HepG2 (cell line): ENCODE measurements around the gene RNU4-1. TPM values are rescaled to one million over a fixed set of nuclear protein-coding genes. Genes with fewer than 3 reads are reported as not detected.

Experiments used
- ATAC-seq: fragments of 200-7000 bp; cut with Tn5 transposase; 3 replicates; pipeline ENCODE4 v1.9.1; 2020; ENCODE audit warnings: mild to moderate bottlenecking, moderate library complexity
- BruUV-seq: library from RNA; stranded (reverse); fragments of 400-500 nt; replicated peaks from 2 replicates; lab custom pipeline; 2021; lab: Mats Ljungman, UMichigan
- CTCF ChIA-PET: fragments of 300-600 bp; formaldehyde crosslinking; extraction: SDS; loops from one replicate; lab custom pipeline; 2021; ENCODE audit warnings: low total read pairs, inconsistent platforms, low intra/inter-chr PET ratio; lab: Yijun Ruan, JAX
- POLR2A ChIA-PET: fragments of 350-600 bp; sonication (Branson Sonifier 250); formaldehyde crosslinking; loops from one replicate; lab custom pipeline; 2020; ENCODE audit warnings: antibody characterized with exemption, inconsistent platforms; lab: Yijun Ruan, JAX
- DNase-seq: peaks from one replicate; pipeline ENCODE4 v3.0.0-alpha.2; 2015; ENCODE audit warnings: low spot score
- FAIRE-seq: peaks from 3 replicates; lab custom pipeline; 2011; peaks lifted over from hg19 to GRCh38; lab: Jason Lieb, UNC
- H2AFZ ChIP-seq: one replicate; pipeline ENCODE4 v1.6.1; 2011; ENCODE audit warnings: low read length, inconsistent platforms
- H3K27ac ChIP-seq: fragments of 300-600 bp; 3 replicates; pipeline ENCODE4 v1.8.0; 2011; ENCODE audit warnings: mixed run types, mild to moderate bottlenecking, mixed read lengths, low read length, inconsistent platforms; ENCODE audit not compliant: insufficient read depth; ENCODE audit errors: extremely low read length
- H3K27me3 ChIP-seq, 2 experiments: fragments of 200-600 bp in 1 of 2; 2 replicates in 1 of 2; 3 replicates in 1 of 2; pipeline versions ENCODE4 v1.6.0 to v1.8.0; 2011; ENCODE audit warnings: low read length in 2 of 2, mild to moderate bottlenecking in 2 of 2, moderate library complexity in 2 of 2, inconsistent platforms in 1 of 2; ENCODE audit not compliant: insufficient read depth in 2 of 2, control insufficient read depth in 1 of 2
- H3K36me3 ChIP-seq, 2 experiments: fragments of 200-600 bp in 1 of 2; replicated peaks in 1 of 2; 2 replicates in 1 of 2; 3 replicates in 1 of 2; pipeline versions ENCODE4 v1.5.1 to v1.8.0; 2011; ENCODE audit warnings: low read length in 2 of 2, inconsistent platforms in 1 of 2; ENCODE audit not compliant: insufficient read depth in 2 of 2, control insufficient read depth in 1 of 2
- H3K4me1 ChIP-seq: 2 replicates; pipeline ENCODE4 v1.5.1; 2012; ENCODE audit warnings: low read length, inconsistent platforms; ENCODE audit not compliant: insufficient read depth
- H3K4me2 ChIP-seq: 2 replicates; pipeline ENCODE4 v1.6.0; 2011; ENCODE audit warnings: low read depth, low read length, inconsistent platforms
- H3K4me3 ChIP-seq, 3 experiments: fragments of 200-600 bp in 1 of 3; sonication (generic), shearing (Covaris generic) in 1 of 3; replicated peaks in 1 of 3; 2 replicates each; pipeline ENCODE4 v1.5.1; 2011 to 2016; ENCODE audit warnings: low read length in 3 of 3, inconsistent platforms in 2 of 3, low read depth in 2 of 3, mild to moderate bottlenecking in 2 of 3, control low read depth in 1 of 3, mixed read lengths in 1 of 3; ENCODE audit not compliant: insufficient read depth in 1 of 3
- H3K79me2 ChIP-seq: one replicate; pipeline ENCODE4 v1.6.1; 2011; ENCODE audit warnings: low read length, inconsistent platforms; ENCODE audit not compliant: insufficient read depth
- H3K9ac ChIP-seq: 2 replicates; pipeline ENCODE4 v1.6.0; 2011; ENCODE audit warnings: mild to moderate bottlenecking, low read depth, low read length, inconsistent platforms; ENCODE audit not compliant: insufficient read depth
- H3K9me3 ChIP-seq: 2 replicates; pipeline ENCODE4 v1.5.1; 2012; ENCODE audit warnings: mild to moderate bottlenecking, low read length
- H4K20me1 ChIP-seq: 2 replicates; pipeline ENCODE4 v1.6.0; 2011; ENCODE audit warnings: inconsistent platforms, mild to moderate bottlenecking, low read length, moderate library complexity; ENCODE audit not compliant: insufficient read depth
- CHD2 ChIP-seq: IDR thresholded peaks from 2 replicates; pipeline ENCODE4 v1.6.1; 2011; ENCODE audit warnings: low read depth, low read length, improper control_type of control experiment
- CREB1 ChIP-seq, 2 experiments: fragments of 450-650 bp in 1 of 2; IDR thresholded peaks; 2 replicates each; pipeline ENCODE4 v1.6.1; 2016 to 2017; ENCODE audit warnings: control low read depth in 1 of 2, mild to moderate bottlenecking in 1 of 2, missing compliant biosample characterization in 1 of 2, missing genetic modification characterization in 1 of 2
- ELF1 ChIP-seq: sonication (generic); formaldehyde crosslinking; IDR thresholded peaks from 2 replicates; pipeline ENCODE4 v1.4.0; 2020; ENCODE audit warnings: missing genetic modification reagents
- MTF1 ChIP-seq: sonication (generic); formaldehyde crosslinking; IDR thresholded peaks from 2 replicates; pipeline ENCODE4 v1.5.0; 2020; ENCODE audit warnings: missing genetic modification reagents
- RARG ChIP-seq: sonication (generic); formaldehyde crosslinking; IDR thresholded peaks from 2 replicates; pipeline ENCODE4 v1.4.0; 2020; ENCODE audit warnings: low read depth, mild to moderate bottlenecking, missing genetic modification reagents
- RBM22 ChIP-seq: fragments of 200-400 bp; formaldehyde crosslinking; optimal IDR thresholded peaks from 2 replicates; pipeline ENCODE3; 2017; ENCODE audit warnings: mild to moderate bottlenecking, low read length, moderate library complexity
- SMC3 ChIP-seq: IDR thresholded peaks from 2 replicates; pipeline ENCODE4 v1.6.1; 2011; ENCODE audit warnings: low read length, improper control_type of control experiment
- THYN1 ChIP-seq: sonication (generic); formaldehyde crosslinking; IDR thresholded peaks from 2 replicates; pipeline ENCODE4 v1.8.1; 2023; ENCODE audit warnings: low read depth, mild to moderate bottlenecking, moderate library complexity, missing genetic modification reagents, borderline replicate concordance
- ZNF138 ChIP-seq: sonication (generic); formaldehyde crosslinking; IDR thresholded peaks from 2 replicates; pipeline ENCODE4 v1.5.0; 2020; ENCODE audit warnings: mild to moderate bottlenecking, low read depth, missing genetic modification reagents
- ZNF142 ChIP-seq: sonication (generic); formaldehyde crosslinking; IDR thresholded peaks from 2 replicates; pipeline ENCODE4 v1.4.0; 2020; ENCODE audit warnings: missing genetic modification reagents
- ZNF234 ChIP-seq: sonication (generic); formaldehyde crosslinking; conservative IDR thresholded peaks from 2 replicates; pipeline ENCODE4 v1.5.1; 2020; ENCODE audit warnings: mild to moderate bottlenecking, missing genetic modification reagents
- ZNF282 ChIP-seq: fragments of 450-650 bp; IDR thresholded peaks from 2 replicates; pipeline ENCODE4 v1.6.1; 2018; ENCODE audit not compliant: partially characterized antibody
- ZNF501 ChIP-seq: sonication (generic); formaldehyde crosslinking; IDR thresholded peaks from 2 replicates; pipeline ENCODE4 v1.5.1; 2020; ENCODE audit warnings: mild to moderate bottlenecking, moderate library complexity, missing genetic modification reagents
- ZNF563 ChIP-seq: sonication (generic); formaldehyde crosslinking; IDR thresholded peaks from 2 replicates; pipeline ENCODE4 v1.8.0; 2022; ENCODE audit warnings: mild to moderate bottlenecking, moderate library complexity, missing genetic modification reagents
- ZNF704 ChIP-seq: sonication (generic); formaldehyde crosslinking; IDR thresholded peaks from 2 replicates; pipeline ENCODE4 v1.8.1; 2023; ENCODE audit warnings: mild to moderate bottlenecking, inconsistent platforms, moderate library complexity, missing genetic modification reagents, borderline replicate concordance
- ZNF790 ChIP-seq: sonication (generic); formaldehyde crosslinking; IDR thresholded peaks from 2 replicates; pipeline ENCODE4 v1.8.0; 2022; ENCODE audit warnings: missing genetic modification reagents, mild to moderate bottlenecking, borderline replicate concordance
- WGBS: methylation state at CpG from one replicate; pipeline ENCODE4 v1.1.6; 2017; ENCODE audit warnings: low lambda C conversion rate; 5-methylcytosine and 5-hydroxymethylcytosine counted together
- in situ Hi-C: cut with HindIII; loops from 2 replicates; pipeline ENCODE4 v1.10.0; 2017; ENCODE audit warnings: low pct_unique_long_range_greater_than_20kb; ENCODE audit not compliant: extremely low pct_ligation_motif_present
- intact Hi-C: fragments of 100-400 bp; cut with micrococcal nuclease; formaldehyde crosslinking; loops from one replicate; pipeline ENCODE4 v1.10.0; 2022; ENCODE audit not compliant: unreplicated experiment
- polyA plus RNA-seq, 8 experiments: library from polyadenylated mRNA; depleted of rRNA in 3 of 8; stranded (reverse) in 7 of 8; unstranded in 1 of 8; fragments of >200 nt; fragmentation: Illumina TruSeq in 4 of 8; extraction: Trizol in 4 of 8; gene quantifications; 2 replicates each; pipeline versions ENCODE4 v1.2.1 to v1.2.3, GENCODE V29; 2011 to 2016; ENCODE audit warnings: low read depth in 4 of 8, missing spikeins in 1 of 8, mixed read lengths in 1 of 8; ENCODE audit not compliant: insufficient read depth in 1 of 8
- total RNA-seq, 5 experiments: library from RNA; depleted of rRNA; stranded (reverse); fragments of >200 nt; fragmentation: Illumina TruSeq; extraction: Trizol; gene quantifications; 2 replicates each; pipeline ENCODE4 v1.2.3, GENCODE V29; 2016; ENCODE audit warnings: low read depth in 1 of 5

Gene RNU4-1
- total and polyA plus RNA-seq, 2 of the 13 experiments (the other 11 are each of a cell fraction or from before 2014, with no cell fraction given), result 7,407 TPM; not detected in 1

- TF ChIP-seq ZNF790 (CRISPR knock-in tag), result no peak
- TF ChIP-seq SMC3, result 0 out of 2 replicates have a peak, but pooled peaks have one; percentile 1
Observed at GRCh38 chr12:120327593-120327992, 34.6 kb upstream of the RNU4-1 start, which contains the start of gene PLA2G1B (continued).

- Histone ChIP-seq H3K4me3 (peak overlapping the region in 1 of 3 experiments; percentile 82; a peak in 3 of 6 replicates), H3K79me2 (no peaks in the 10 kb centered on the region), H2AFZ (no peak overlapping the region), H3K27ac (no peak overlapping the region), H3K4me1 (peaks cover 59% of the 10 kb centered on the region), H4K20me1 (no peaks in the 10 kb centered on the region), H3K9me3 (no peaks in the 10 kb centered on the region), H3K27me3 (no peaks in the 10 kb centered on the region; a peak in 1 of 5 replicates), H3K36me3 (no peaks in the 10 kb centered on the region), H3K9ac (no peak overlapping the region), H3K4me2 (peak overlapping the region; percentile 90)
- FAIRE-seq (no peak), DNase-seq (no peak), ATAC-seq (no peak)
- in situ Hi-C loops (loop anchor here (10.0 kb wide), 1 partner anchor 110 kb away; the partner anchor contains the start of gene COX6A1), intact Hi-C loops (loop anchor here (5.0 to 10.0 kb wide), 2 partner anchors 42 to 110 kb away; partner anchors contain the start of genes COX6A1 and MSI1)
- ChIA-PET POLR2A (interaction anchor here (1.1 to 1.3 kb wide), 2 partner anchors 23 to 33 kb away, joined by 3 read pairs; partner anchors contain the start of genes RNU4-2 and SIRT4), CTCF (no interaction called here)
- 31% methylated on average over 9 of the region's 9 CpGs for WGBS
- no TSS peak for BruUV-seq
- TF ChIP-seq ZNF704 (CRISPR knock-in tag) (no peak), MTF1 (CRISPR knock-in tag) (no peak), ZNF282 (no peak), THYN1 (CRISPR knock-in tag) (no peak), RBM22 (no peak), RARG (CRISPR knock-in tag) (no peak), ZNF138 (no peak), CREB1 (IDR thresholded peaks at IDR 0.05) (no peak), CREB1 (CRISPR knock-in tag; IDR thresholded peaks at IDR 0.05) (0 out of 2 replicates have a peak, but pooled peaks have one; percentile 30), ZNF501 (CRISPR knock-in tag) (peak; percentile 11; the same call in 1 of the 2 replicates), ZNF142 (CRISPR knock-in tag) (no peak), ZNF563 (no peak), ELF1 (no peak), CHD2 (no peak), ZNF234 (CRISPR knock-in tag) (0 out of 2 replicates have a peak, but pooled peaks have one; percentile 52)
Observed at GRCh38 chr12:120324841-120325417, 31.9 kb upstream of the RNU4-1 start.
